Vagina (tissue), 2 donors: ENCODE data around the gene CTDSPL2.

Source experiments
- POLR2AphosphoS5 ChIP-seq, 2 donors: sonication (generic); formaldehyde crosslinking; IDR thresholded peaks; one replicate each; pipeline ENCODE4 v1.9.0; 2017; ENCODE audit warnings: antibody characterized with exemption in 2 of 2, mild to moderate bottlenecking in 2 of 2, low read depth in 1 of 2; ENCODE audit not compliant: insufficient read depth in 1 of 2
- TF ChIP-seq, protein P1 (sequence below), 3 experiments: fragments of 450-650 bp in 2 of 3; fragments of 200-600 bp in 1 of 3; sonication (generic) in 1 of 3; IDR thresholded peaks; one replicate each; pipeline ENCODE4 v1.5.1; 2017 to 2019; ENCODE audit warnings: antibody characterized with exemption in 3 of 3, mild to moderate bottlenecking in 2 of 3, moderate library complexity in 2 of 3

DNA sequence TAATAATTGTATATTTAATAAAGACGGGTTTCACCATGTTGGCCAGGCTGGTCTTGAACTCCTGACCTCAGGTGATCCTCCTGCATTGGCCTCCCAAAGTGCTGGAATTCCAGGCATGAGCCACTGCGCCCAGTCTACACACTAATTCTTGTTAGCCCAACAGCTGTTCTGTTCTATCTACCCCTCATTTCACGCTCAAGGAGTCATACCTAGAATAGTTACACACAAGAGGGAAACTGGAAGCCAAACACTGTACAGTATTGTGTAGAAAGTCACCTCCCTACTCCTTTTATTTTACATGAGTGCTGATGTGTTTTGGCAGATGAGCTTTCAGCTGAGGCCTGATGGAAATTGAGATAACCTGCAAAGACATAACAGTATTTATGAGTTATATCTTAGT lies 13.4 kb upstream of the CTDSPL2 start:
- TF ChIP-seq, protein P1, sequence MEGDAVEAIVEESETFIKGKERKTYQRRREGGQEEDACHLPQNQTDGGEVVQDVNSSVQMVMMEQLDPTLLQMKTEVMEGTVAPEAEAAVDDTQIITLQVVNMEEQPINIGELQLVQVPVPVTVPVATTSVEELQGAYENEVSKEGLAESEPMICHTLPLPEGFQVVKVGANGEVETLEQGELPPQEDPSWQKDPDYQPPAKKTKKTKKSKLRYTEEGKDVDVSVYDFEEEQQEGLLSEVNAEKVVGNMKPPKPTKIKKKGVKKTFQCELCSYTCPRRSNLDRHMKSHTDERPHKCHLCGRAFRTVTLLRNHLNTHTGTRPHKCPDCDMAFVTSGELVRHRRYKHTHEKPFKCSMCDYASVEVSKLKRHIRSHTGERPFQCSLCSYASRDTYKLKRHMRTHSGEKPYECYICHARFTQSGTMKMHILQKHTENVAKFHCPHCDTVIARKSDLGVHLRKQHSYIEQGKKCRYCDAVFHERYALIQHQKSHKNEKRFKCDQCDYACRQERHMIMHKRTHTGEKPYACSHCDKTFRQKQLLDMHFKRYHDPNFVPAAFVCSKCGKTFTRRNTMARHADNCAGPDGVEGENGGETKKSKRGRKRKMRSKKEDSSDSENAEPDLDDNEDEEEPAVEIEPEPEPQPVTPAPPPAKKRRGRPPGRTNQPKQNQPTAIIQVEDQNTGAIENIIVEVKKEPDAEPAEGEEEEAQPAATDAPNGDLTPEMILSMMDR (IDR thresholded peaks at IDR 0.05) = no peak
- no peak for TF ChIP-seq POLR2AphosphoS5 (IDR thresholded peaks at IDR 0.05; ENCODE audit: insufficient read depth in 1 of 2, low read depth in 1 of 2)
